ENCODE results near the gene C5orf46.
"Not testable (repeated sequence)": the region's sequence is repeated elsewhere in the genome, so short reads cannot be mapped to it uniquely, and the experiment has no call there.

The C5orf46 gene

DNA sequence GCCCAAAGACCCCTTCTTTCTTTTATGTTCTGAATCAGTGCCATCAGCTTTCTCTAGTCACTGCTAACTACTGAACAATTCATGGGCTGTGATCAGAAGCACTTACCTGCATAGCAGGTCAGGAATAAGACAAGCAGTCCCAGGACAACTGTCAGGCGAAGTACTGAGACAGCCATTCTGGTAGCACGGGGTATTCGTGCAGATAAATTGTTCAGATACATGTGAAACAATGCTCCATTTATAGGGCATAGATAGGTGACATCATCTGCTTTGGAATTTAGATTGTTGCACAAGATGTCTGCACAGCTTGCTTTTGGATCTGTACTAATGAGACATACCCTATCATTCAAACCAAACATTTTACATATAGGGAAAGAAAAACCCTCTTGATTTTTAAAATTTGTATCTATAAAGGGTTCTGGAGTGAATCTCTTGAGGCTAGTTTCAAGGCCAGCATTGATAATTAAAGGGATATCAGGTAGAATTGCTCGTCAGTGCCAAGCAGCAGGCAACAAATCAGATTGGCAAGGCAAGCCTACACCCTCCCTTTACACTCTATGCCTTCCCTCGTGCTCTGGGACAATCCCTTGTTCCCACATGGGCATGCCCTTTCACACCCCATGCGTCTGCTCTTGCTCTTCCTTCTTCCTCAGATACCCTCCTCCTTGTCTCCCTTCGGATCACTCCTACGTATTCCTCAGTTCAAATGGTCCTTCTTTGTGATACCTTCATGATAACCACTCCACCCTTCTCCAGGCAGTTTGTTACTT is at the start of gene C5orf46:
TSS of gene C5orf46 (minus strand) at position 213 of the 770 bp plus-strand sequence. CDS start at position 176, 37 bp downstream.
- DNase-seq (ENCODE audit: low read depth): no peak

DNA sequence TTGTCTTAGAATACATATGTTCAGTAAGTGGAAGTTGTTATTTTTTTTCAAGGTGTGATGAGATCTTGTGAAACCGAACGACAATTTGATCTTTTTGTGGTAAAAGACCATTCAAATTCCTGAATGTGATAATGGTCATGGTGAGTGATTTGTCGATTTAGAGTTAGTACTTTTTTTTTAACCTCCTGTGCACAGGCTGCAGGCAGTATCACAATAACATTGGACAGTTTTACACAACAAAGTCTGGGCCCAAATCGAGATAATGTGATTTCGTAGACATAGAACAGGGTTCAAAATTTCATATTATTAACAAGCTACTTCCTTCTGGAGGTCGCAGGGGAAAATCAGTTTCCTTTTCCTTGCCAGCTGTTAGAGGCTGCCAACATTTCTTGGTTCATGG is 48.6 kb upstream of the C5orf46 start:
- DNase-seq (ENCODE audit: low read depth): no peak

DNA sequence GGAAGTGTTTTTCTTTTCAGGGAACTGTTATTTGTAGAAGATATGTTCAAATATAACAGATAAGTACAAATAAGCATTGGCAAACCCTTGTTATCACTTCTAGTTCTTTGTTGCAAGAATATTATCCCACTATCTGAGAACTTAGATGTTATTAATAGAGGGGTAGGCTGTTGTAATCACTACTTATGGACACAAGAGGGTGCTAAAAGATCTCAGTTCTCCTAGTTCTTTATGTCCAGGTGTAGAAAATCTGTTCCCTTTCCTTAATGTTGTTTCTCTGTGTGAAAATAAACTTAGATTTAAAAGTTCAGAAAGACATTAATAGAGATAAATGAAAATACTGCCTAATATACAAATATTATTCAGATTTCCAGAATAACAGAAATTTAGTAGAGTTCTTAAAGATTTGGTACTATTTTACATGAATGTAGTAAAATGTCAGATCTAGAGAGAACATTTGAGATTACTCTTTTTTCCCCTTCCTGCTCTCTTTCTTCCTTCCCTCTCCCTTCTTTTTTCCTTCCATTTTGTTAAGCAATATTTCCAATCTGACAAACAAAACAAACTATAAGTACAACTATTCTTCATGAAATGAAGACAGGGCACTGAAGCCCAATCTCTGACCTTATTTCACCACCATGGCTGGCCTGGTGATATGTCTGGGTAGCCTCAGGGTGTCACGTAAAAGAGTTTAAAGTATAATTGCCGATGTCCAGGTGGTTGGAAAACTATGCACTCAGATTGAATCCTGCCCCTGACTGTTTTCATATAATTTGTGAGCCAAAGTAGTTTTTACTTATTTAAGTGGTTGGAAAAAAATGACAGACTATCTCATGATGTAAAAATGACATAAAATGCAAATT is 43.6 kb upstream of the C5orf46 start:
- no peak for DNase-seq (ENCODE audit: low read depth)

DNA sequence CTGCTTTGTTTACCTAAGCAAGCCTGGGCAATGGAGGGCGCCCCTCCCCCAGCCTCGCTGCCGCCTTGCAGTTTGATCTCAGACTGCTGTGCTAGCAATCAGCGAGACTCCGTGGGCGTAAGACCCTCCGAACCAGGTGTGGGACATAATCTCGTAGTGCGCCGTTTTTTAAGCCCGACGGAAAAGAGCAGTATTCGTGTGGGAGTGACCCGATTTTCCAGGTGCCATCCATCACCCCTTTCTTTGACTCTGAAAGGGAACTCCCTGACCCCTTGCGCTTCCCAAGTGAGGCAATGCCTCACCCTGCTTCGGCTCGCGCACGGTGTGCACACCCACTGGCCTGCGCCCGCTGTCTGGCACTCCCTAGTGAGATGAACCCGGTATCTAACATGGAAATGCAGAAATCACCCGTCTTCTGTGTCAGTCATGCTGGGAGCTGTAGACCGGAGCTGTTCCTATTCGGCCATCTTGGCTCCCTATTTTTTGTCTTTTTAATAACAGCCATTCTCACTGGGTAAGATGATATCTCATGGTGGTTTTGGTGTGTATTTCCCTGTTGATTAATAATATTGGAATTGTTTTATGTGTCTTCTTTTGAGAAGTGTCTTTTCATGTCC is 40.4 kb upstream of the C5orf46 start:
- not testable (repeated sequence) for DNase-seq (ENCODE audit: low read depth)

DNA sequence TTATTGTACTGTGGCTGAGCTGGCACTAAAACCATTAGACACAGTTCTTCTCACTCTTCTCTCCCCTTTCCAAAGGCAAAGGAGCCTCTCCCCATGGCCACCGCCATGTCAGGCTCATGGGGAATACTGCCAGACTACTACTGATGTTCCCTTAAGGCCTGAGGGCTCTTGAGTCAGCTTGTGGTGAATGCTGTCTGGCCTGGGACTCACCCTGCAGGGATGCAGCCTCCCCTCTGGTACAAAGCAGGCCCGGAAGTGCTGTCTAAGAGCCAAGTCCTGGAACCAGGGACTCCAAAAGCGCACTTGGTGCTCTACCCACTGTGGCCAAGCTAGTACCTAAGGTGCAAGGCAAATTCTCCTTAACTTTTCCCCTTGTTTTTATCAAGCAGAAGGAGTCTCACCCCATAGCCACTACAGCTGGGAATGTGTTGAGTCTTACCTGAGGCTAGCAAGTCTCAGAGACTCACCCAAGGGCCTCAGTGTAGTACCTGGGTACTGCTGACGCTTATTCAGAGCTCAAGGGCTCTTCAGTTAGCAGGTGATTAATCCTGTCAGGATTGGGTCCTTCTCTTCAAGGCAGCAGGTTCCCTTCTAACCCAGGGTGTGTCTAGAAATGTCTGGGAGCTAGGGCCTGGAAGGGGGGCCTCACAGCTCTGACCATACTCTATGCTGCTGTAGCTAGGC is 33.2 kb upstream of the C5orf46 start:
- no peak for DNase-seq (ENCODE audit: low read depth)

DNA sequence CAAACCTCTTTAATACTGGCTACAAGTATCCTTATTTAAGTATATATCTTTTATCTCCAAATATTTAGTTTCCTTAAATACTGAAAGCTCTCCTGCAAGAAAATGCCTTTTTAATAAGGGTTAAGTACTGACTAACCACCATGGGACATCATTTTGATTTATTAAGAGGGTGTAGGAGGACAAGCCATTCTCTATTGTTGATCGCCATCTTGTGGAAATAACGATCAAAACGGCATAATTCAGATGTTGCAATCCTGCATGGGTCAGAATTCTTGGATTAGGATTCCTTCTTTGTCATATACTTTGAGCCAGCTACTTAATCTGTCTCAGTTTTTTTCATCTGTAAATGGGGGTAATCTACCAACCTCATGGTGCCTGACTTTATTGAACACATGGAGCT is 28.7 kb upstream of the C5orf46 start:
- no peak for DNase-seq (ENCODE audit: low read depth)

DNA sequence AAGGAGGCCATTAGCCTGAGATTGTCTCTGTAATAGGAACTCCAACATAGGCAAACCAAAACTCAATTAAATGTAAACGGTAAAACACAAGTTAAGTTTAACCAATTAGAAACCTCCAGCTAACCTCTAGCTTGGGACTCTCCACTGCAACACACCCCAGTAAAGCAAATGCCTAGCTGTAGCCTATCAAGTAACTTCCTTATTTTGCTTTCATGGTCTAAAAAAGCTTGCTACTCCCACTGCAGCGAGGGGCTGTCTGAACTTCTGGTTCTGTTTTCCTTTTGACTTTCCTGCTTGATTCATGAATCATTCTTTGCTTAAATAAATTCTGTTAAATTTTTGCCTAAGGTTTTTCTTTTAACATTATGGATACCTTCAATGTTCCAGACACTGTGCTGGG is 24.4 kb upstream of the C5orf46 start:
- DNase-seq (ENCODE audit: low read depth): no peak

DNA sequence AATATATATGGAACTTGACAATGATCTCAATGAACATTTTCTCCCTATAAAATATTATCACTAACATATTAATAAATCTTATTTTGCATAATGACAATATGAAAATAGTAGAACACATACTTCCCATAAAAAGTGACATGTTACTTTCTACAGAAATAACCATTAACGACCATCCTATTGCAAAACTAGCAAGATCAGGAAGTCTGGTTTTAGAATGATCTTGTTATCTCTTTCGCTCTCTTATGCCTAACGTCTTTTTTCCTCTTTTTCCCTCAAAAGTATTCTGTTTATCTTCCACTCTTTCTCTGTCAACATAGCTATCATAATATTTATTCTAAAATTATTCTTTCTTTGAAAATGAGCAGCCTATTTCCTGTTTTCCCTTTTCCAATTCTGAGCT is 21.6 kb upstream of the C5orf46 start:
- no peak for DNase-seq (ENCODE audit: low read depth)

DNA sequence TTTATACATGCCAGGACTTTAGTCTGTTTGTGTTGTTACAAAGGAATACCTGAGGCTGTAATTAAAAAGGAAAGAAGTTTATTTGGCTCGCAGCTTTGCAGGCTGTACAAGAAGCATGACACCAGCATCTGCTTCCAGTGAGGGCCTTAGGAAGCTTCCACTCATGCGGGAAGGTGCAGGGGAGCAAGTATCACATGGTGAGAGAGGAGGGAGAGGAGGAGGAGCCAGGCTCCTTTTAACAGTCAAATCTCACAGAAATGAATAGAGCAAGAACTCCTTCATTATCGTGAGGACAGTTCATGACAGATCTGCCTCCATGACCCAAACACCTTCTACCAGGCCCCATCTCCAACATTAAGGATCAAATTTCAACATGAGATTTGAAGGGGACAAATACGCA is 18.7 kb upstream of the C5orf46 start:
- no peak for DNase-seq (ENCODE audit: low read depth)

DNA sequence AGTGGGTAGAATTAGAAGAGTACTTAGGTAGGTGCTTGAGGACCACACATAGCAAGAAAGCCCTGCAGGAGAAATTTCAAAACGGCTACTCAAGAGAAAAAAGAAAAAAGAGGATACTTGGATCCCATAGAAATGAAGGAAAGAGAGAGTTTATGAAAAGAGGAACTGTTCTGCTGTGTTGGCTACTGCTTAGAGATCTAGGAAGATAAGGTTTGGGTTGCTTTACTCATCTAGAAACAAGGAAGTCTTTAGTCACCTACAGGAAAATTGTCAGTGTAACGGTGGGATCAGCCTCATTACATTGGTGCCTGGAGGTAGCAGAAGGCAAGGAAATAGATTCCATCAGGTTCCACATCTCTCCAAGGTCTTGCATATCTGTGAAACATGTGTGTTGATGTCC is 14.8 kb upstream of the C5orf46 start:
- DNase-seq (ENCODE audit: low read depth): no peak

DNA sequence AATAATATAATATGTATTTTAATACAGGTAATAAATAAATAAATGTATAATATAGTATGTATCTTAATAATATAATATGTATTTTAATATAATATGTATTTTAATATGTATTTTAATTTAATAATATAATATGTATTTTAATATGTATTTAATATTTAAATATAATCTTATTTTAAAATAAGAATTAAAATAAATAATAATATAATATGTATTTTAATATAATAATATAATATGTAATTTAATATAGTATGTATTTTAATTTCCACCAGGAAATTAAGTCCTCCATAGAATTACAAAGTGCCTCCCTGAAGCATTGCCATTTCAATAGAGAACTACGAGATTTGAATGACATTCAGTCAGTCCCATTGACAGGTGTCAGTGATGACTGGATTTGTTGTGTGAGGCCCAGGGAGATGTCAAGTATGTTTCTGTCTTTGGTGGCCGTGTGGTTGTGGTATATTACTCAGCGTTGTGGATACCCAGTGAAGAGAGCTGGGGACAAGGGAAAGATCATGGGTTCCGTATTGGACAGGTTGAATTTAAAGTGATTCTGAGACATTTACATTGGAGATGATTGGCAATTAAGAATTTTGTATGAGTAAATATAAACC is 14.2 kb upstream of the C5orf46 start:
- DNase-seq (ENCODE audit: low read depth): no peak

DNA sequence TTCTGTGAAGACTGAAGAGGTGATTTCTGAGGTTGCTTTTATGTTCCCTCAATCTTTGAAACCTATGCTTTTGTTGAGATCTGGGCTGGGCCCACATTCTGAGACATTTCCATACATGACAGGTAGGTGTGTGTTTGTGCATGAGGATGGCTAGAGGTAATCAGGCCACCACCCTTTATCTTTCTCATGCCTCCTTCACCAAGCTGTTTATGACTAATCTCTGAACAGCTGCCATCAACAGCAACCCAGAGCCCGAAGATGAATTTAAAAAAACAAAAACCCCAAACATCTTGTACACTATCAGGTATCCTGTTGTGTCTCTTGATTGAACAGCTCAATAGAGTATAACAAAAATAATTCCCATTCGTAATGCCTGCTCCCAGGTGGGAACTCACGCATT is 12.6 kb upstream of the C5orf46 start:
- DNase-seq (ENCODE audit: low read depth): no peak

DNA sequence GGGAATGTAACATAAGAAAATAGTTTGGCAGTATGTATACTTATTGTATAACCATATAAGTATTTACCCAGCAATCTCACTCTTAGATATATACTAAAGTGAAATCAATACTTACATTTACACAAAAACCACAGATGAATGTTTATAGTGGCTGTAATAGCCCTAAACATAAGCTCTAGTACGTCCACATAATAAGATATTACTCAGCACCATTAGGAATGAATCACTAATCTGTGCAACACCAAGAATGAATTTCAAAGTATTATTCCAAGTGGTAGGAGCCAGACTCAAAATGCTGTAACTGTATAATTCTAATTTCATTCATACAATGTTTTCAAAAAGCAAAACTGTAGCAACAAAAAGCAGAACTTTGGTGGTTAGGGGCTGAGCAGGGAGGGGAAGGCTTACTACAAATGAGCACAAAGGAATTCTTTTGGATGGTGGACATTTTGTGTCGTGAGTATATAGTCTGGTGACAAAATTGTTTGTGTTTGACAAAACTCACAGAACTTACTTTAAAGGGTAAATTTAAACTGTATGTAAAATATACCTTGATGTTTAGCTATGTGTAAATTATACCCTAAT is 11.9 kb upstream of the C5orf46 start:
- DNase-seq (ENCODE audit: low read depth): no peak

DNA sequence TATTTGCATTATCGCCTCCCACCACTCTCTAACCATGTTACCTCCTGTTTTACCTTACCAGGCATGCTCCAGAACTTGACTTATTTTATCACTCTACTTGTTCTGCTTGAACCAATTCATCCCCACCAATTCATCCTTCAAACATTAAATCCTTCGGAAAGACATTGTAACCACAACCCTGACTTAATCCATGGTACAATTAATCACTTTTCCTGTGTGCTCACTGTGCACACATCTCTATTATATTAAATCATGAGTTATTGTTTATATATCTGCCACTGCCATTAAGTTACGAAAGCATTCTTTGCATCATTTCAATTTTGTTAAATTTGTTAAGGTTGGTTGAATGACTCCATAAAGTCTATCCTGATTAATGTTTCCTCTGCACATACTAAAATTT is 7.4 kb upstream of the C5orf46 start:
- DNase-seq (ENCODE audit: low read depth): no peak

DNA sequence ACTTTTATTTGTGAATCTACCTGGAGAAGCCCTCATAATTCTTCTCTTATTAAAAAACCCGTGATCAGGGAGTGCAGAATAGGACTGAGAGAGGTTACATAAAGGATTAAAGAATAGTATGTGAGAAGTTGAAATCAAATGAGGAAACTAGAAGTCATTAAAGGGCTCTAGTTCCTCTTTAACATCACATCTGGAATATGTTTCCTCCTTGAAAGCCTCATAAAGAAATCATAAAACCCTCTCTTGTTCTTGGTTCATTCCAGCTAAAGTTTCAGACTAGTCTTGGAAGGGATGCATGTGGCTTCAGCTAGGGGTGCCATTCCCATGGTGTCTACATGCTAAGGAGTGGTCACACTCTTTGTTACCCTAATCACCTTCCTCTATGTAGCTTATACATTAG is 5.7 kb upstream of the C5orf46 start:
- no peak for DNase-seq (ENCODE audit: low read depth)

DNA sequence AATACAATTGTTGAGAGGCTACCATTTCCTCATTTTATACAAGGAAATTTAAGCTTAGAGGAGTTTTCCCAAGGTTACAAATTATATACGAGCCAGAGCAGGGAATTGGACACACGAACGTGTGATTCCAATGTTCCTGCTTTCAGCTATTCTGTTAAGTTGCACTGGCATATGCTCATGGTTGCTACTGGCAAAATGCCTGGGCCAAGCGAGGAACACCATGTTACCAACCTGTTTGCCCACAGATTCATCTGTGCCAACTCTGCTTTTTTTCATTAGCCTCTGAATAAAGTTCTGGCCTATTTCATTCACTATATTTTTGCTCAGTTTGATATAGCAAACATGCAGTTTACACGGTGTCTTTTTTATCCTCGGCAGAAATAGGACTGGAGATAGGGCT is 5.1 kb upstream of the C5orf46 start:
- DNase-seq (ENCODE audit: low read depth): no peak

DNA sequence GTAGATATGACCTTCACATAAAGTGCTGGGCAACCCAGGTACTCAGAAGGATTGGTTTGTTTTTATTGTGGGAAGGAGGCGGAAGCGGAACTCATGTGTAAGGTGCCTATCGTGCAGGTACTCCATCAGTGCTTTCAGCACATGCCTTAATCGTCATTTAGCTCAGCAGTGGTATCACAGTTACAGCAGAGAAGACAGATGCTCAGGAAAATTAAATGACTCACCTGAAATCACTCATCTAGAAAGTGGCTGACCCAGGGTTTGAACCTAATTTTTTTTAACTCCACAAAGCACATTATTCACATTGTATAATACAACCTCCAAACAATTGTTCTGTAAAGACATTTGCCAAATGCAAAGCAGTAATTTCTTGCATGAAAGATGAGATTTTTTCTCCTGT is 2.2 kb downstream of the C5orf46 start:
- DNase-seq (ENCODE audit: low read depth): no peak

DNA sequence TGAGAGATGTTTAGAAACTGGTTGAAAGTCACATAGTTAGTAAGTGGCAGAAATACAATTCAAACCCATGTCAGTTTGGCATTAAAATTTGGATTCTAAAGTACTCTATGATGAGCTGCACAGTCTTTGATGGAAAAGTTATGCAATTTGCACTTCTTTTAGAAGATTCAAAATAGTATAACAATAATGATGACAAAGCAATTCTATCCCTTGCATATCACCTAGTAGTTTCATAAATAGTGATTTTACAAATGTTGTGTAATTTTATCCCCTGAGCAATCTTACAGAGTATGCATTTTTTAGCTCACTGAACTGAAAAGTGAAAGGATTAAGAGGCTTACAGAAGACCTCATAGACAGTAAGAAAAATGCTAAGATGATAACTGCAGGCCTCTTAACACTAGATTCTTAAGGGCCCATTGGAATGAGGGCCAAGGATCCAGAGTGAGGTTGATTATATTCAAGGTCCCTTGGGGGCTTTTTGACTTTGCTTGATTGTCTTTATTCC is 3.7 kb downstream of the C5orf46 start:
- DNase-seq (ENCODE audit: low read depth): no peak

DNA sequence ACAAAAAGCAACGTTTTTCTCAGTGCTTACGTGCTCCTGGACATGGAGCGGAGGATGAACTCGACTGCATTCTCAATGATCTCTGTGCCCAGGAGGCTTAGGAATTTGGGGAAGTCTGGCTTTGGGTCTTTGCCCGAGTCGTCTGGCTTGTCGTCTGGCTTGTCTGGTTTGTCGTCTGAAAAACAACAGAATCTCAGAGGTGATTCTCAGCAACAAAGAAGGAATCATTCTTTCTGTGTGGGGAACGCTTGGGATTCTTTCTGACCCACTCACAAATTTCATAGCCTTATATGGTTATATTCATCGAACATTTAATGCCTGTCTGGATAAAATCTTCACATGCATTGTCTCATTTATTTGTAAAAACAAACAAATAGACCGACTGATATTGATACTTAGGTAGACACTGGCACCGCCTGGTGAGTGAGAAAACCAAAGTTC is 4.7 kb downstream of the C5orf46 start:
- DNase-seq (ENCODE audit: low read depth): no peak

DNA sequence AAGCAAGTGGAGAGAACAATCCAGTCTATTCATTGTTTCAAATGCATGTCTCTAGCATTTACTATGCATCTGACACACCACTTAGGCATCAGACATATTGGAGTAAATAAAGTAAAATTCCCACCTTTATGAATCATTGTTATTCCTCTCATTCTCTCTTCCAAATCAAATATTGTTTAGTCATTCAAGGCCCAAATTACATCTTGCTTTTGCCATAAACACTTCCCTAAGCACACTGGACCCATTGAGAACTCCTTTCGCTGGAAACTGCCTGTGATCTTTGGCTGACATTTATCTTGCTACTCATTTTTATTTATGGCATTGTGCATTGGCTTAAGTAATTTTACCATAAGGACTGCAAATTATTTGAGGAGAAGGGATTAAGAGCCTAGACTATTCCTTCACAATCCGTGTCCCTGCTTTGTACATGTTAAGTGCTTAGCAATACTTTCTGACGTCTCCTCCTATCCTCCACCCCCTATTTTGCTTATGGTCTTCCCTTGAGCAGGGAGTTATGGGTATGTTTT is 7.4 kb downstream of the C5orf46 start:
- no peak for DNase-seq (ENCODE audit: low read depth)

DNA sequence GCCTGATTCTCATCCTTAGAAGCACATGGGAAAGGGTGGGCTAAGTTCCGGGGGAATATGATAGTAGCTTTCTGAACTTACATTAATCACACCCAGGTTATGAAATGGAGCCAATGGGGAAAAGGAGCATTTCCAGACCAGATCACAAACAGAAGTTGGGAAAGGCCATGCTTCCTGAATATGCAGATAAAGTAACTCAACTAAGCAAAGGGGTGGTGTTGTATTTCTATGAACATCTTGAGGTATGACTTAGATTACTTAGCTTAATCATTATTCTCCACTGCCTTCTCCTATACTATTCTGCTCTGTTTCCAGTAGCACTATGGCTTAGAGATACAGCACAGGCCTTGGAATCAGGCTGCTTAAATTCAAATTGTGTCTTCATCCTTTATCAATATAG is 10.5 kb downstream of the C5orf46 start:
- DNase-seq (ENCODE audit: low read depth): no peak

All from GM04503 (cell line).